ENCODE data around the gene TOMM34.

Gene TOMM34

DNA sequence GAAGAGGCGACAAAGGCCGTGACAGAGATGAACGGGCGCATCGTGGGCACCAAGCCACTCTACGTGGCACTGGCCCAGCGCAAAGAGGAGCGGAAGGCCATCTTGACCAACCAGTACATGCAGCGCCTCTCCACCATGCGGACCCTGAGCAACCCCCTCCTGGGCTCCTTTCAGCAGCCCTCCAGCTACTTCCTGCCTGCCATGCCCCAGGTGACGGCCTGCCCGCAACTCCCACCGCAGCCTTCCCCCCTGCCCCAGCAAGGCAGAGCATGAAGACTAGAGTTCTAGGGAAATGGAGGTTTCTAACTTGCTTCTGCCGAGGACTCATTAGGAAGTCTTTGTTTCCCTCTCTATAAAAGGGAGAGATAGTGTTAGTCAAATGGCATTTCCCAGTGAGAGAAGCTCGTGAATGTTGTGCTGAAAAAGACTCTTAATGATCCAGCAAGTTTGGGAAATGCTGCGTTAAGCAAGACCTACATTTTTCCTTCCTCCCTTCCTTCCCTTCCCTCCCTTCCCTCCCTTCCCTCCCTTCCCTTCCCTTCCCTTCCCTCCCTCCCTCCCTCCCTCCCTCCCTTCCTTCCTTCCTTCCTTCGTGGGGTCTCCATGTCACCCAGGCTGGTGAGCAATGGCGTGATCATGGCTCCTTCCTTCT is 29.6 kb downstream of the TOMM34 start:
- no peak for DNase-seq

DNA sequence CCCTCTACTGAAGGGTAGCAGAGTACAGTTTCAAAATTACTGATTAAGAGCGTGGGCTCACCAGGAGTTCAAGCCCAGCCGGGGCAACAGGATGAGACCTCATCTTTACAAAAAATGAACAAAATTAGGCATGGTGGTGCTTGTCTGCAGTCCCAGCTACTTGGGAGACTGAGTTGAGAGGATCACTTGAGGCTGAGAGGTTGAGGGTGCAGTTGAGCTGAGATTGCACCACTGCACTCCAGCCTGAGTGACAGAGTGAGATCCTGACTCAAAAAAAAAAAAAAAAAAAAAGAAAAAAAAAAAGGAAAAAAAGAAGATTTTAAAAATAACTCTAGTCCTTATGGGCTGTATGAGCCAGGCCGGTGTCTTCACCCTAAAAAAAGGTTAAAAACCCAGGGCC is 31.6 kb downstream of the TOMM34 start:
- no peak for DNase-seq

- no peak for DNase-seq
Measured at GRCh38 chr20:44924541-44924940, 35.7 kb downstream of the TOMM34 start.

DNA sequence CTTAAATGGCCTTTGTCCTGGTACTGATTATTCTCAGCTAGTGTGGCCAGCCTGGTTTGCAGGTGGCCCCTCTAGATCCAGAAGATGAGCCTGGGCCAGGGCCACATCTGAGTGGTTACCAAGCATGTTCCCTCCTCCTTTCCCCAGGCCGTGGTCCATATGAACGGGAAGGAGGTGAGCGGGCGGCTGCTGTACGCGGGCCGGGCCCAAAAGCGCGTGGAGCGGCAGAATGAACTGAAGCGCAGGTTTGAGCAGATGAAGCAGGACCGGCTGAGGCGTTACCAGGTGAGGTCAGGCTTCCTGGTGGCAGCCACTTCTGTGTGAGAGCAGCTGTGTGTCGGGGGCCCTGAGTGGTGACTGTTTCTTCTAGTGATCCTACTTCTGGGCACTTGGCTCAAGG is 38.8 kb downstream of the TOMM34 start:
- no peak for DNase-seq

DNA sequence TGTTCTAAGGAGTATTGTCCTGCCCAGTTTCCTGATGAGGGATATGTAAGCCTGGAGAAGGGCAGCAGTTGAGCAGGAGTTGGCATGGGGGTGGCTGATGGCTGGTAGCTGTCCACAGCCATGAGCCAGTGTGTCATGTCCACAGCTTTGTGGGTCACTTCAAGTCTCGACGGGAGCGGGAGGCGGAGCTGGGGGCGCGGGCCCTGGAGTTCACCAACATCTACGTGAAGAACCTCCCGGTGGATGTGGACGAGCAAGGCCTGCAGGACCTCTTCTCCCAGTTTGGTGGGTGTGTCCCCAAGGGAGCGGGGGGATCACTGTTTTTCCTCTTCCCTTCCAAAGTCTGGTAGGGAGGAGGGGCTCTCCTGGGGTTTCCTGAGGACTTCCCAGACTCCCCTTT is 41.4 kb downstream of the TOMM34 start:
- no peak for DNase-seq

- no peak for DNase-seq
Measured at GRCh38 chr20:44918342-44918741, 41.9 kb downstream of the TOMM34 start.

DNA sequence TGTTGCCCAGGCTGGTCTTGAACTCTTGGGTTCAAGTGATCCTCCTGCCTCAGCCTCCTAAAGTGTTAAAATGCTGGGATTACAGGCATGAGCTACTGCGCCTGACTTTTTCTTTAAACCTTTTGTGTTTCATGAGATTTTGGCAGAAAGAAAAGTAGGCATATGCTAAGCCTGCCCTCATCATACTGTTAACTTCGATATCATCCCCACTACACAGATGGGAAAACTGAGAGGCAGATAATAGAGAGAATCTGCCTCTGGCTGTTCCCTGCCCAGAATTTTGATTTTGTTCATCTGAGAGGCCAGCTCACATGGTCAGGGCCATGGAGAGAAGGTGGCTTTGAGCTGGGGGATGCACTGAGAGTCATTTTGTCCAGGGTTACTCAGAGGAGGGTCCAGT is 42.8 kb downstream of the TOMM34 start:
- no peak for DNase-seq

DNA sequence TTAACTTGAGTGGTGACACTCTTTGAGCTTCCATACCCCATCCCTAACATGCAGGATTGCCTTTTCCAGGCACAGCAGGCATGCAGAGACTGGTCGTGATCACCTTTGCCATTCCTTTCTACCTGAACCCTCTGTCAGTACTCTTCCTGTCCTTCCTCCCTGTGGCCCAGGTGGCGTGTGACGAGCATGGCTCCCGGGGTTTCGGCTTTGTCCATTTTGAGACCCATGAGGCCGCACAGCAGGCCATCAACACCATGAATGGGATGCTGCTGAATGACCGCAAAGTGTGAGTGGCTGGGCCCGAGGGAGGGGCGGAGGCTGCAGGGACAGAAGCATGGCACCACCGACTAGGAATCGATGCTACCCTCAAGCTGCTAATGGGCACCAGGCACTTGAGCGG is 43.6 kb downstream of the TOMM34 start:
- no peak for DNase-seq

DNA sequence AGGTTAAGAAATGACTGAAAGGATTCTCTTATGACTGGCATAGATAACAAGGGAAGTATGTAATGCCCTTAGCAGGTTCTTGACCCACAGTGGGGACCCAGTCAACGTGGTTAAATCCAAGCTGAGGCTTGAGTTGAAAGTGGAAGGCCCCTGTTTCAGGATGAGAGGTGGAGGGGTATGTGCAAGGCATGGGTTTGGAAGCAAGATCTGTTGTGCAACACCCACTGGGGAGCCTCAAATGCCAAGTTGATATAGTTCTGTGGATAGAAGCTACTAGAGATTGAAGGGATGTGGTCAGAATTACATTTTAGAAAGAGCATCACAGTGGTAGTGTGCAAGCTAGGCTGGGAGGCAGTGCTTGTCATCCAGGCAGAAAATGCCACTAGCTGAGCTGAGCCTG is 45.3 kb downstream of the TOMM34 start:
- DNase-seq, result no peak

- DNase-seq, result no peak
Measured at GRCh38 chr20:44912189-44912588, 48.0 kb downstream of the TOMM34 start.

DNA sequence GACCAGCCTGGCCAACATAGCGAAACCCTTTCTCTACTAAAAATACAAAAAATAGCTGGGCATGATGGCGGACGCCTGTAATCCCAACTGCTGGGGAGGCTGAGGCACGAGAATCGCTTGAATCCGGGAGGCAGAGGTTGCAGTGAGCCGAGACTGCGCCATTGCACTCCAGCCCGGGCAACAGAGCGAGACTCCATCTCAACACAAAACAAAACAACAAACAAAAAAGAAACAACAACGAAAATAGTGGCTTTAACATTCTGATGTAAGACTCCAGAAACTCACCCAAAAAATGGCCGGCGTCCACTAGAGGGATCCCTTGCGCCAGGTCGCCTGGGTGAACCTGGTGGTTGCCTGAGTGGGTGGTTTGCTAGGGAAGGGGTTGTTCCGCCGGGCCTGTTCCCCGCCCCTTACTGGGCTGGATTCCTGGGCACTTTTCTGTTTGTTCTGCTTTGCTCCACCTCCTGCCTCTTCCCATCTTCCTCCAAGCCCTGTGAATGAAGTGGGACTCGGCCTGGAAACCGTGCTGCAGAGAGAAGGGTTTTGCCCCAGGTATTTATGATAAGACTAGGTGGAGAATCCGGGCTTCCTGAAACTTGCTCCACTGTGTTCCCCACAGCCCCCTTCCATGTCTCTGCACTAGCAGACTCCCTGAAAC is 48.8 kb downstream of the TOMM34 start:
- peak; percentile 46 to 70 for DNase-seq

DNA sequence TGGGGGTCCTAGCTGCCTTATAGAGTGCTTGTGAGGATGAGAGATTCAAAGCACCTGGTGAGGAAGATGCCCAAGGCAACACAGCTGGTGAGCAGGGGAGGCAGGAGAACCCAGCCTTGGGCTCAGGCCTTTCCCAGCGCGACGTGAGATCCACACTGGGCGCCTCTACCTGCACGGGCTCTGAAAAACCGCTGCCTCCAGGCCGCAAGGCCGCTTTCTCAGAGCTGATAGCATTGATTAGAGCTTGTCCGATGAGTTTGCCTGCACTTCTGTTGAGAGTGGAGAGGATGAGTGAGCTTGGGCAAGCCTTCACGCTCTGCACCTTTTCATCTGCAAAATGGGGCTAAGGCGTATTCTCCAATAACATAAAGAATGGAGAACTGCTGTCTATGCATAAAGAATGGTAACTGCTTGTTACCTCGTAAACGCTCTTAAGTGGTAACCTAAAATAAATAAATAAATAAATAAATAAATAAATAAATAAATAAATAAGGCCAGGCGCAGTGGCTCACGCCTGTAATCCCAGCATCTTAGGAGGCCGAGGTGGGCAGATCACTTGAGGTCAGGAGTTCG is 49.4 kb downstream of the TOMM34 start:
- DNase-seq, result no peak

GRCh38 chr20:44909872-44910689 is 50.1 kb downstream of the TOMM34 start, which contains the start of gene PABPC1L:
Gene PABPC1L (plus strand): TSS chr20:44910060. CDS start chr20:44910144, 84 bp downstream.
- peak; percentile 82 to 84 for DNase-seq

DNA sequence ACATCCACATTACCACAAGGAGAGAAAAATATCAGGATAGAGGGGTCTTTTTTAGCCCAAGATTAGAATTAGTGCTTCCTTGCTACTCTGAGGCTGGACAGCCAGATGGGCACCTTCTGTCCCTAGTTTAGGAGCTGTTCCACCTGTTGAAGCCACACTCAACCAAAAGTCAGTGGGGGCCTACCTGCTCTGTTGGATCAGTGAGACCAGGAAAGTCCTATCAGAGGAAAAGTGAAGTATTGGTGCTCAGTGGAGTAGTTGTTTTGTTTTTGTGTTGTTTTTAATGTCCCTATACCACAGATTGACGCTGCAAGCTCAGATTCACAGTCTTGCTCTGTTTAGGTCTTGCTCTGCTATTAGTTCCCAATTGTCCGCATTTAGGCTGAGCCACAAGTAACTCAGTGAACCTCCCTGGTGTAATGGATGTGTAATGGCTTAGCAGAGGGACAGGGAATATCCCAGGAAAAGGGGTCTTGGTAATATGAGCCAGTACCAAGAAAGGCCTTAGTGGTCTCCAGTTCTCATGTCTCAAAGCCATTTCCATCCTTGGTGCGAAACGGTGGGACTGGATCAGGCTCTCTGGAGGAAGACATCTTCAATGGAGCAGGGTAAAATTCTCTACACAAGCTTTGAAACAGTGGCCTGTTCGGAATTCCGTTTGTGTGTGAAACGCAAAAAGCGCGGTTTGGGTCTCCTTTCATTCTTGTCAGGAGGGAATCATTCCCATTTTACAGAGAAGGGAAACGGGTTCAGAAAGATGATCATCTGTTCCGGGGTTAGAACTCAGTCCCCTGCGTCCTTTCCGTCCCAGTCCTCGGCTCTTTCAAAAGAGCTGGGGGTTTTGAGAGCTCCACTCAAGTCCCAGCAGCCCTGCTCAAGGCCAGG is 51.0 kb downstream of the TOMM34 start:
- no peak for DNase-seq

DNA sequence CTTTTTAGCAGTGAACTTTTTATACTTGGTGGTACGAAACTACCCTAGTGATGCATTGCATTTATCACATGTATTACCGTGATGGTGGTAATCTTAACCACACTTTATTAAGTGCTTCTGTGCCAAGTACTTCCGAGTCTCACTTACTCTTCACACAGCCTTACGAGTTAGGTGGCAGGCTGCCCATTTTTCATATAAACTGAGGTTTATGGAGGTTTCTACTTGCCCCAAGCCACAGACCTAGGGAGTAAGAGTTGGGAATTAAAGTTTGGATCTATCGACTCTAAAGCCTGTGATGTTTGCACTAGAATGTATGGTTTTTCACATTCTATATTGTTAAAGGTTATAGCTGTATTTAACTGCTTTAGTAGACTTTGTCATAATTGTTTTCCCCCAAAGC is 55.8 kb downstream of the TOMM34 start:
- DNase-seq, result no peak

DNA sequence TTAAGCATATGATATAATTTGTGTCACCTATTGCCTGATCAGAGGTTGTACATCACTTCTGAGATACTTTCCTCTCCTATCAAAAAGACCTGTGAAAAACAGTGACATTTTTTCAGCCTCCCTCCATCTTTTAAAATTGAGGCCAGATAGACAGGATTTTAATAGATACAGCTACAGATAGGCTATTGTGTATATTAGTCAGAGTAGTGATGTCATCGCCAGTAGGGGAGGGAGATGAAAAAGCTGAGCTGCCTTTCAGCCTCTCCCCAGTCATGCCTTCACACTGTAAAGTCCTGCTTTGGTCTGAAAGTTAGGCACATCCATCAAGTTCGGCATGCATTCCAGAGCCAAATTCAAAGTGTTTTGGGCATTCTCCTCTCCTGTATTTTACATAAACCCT is 58.2 kb downstream of the TOMM34 start:
- no peak for DNase-seq

DNA sequence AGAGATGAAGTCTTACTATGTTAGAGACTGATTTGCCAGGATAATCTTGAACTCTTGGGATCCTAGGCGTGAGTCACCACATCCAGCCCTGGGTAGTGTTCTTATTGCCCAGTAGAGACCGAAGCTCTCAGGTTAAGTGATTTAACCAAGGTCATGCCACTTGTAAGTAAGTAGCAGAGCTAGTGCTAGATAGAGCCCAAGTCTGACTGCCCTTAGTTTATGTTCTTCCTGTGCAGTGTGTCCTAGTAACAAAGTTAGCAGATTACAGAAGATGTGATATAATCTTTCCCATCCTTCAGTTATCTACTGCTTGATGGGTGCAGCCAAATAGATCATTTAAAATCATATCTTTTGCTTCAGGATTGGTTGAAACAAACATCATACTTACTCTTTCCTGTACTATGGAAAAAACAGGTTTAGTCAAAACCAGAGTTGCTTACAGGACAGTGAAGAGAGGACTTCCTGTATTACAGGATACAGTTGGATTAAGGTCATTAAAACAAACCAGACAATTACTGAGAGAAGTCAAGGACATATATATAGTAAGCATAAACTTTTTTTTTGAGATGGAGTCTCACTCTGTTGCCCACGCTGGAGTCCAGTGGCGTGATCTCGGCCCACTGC is 59.9 kb downstream of the TOMM34 start:
- DNase-seq, result no peak

DNA sequence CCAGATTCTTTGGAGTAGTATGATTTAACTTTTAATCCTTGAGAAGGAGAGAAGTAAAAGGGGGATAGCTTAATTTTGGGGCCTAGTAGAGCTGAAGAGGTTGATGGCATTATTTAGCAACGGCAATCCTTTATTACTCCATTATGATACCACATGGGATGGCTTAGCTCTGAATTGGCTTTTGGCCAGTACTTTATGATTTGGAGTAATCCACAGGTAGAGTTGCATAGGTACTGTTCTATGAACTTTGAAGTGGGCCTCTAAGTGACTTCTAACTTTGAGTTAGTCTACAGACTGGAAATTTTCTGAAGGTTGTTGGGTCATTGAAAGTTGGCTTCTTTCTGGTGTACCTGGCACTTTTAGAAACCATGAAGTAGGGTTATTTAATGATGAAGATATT is 63.1 kb downstream of the TOMM34 start:
- DNase-seq, result no peak

- DNase-seq, result no peak
Measured at GRCh38 chr20:44896583-44896982, 63.6 kb downstream of the TOMM34 start.

- DNase-seq, result no peak
Measured at GRCh38 chr20:44894959-44895358, 65.2 kb downstream of the TOMM34 start.
